Measurements from ENCODE around the gene DNER.

DNER gene

GRCh38 chr2:229485857-229486256 lies 228.5 kb downstream of the DNER start:
- no peak for DNase-seq

- DNase-seq: no peak
Observed at GRCh38 chr2:229477269-229477755, 237.0 kb downstream of the DNER start.

- no peak for DNase-seq
Observed at GRCh38 chr2:229475778-229476177, 238.6 kb downstream of the DNER start.

DNA sequence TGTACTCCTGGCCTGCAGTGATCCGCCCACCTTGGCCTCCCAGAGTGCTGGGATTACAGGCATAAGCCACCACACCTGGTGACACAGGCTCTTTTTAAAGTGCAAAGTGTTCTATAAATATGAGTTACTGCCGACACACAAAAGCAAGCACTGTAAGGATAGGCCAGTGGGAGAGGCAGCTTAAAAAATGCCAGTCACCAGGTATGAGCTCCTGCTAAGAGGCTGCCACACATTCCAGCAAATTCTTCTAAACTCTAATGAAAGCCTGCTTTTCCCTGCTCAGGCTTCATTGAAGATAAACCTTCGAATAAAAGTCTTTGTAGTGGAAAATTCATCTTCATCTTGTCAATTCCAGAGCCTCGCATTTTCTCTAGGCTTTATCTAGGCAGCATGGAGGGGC lies 240.2 kb downstream of the DNER start:
- no peak for DNase-seq

DNA sequence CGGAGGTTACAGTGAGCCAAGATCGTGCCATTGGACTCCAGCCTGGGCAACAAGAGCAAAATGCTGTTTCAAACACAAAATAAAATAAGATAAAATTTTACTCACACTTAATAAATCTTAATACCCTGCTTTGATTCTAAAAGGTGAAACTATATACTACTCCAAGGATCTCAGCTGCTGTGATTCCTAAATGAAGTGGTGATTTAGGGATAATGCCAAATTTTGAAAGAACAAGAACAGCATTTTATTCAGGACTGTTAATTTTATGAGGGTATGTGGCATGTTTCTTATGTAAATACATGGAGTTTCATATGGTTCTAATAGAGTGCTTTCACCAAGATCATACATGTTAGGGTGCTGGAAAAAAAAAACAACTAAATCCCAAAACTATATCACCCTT lies 243.6 kb downstream of the DNER start:
- DNase-seq: no peak

DNA sequence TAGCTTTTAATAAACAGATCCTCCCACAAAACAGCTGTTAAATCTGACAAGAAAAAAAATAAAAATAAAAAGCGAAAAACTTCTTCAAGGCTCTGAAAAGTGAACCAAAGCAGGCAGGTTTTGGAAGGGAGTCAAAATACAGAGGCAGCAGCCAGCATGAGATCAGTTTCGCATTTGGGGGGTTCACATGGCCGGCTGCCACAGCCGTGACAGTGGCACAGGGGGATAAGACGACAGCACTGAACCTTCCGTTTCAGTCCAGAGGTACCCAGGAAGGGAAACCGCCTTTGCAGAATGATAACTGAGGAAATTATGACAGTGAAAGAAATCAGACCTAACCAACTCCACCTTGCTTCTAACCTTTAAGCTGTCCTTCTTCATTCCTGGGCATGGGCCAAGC lies 246.6 kb downstream of the DNER start:
- DNase-seq: no peak

- DNase-seq: no peak
Observed at GRCh38 chr2:229463841-229464346, 250.5 kb downstream of the DNER start.

DNA sequence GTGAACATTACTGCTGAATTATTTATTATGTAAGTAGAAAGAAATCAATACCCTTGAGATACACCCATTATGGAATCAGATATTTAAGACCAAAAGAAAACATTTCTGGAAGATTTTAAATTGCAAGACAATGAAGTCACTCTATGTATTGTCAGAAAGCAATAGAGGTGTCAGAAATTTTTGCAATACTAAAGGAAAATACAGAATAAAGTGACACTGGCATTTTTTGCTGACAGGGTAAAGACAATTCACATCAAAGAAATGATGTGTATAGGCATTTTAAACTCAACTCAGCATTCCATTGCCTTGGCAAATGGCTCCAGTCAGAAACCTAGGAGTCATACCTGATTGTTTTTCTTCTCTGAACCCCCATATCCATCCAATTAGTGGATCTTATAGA lies 252.2 kb downstream of the DNER start:
- no peak for DNase-seq

DNA sequence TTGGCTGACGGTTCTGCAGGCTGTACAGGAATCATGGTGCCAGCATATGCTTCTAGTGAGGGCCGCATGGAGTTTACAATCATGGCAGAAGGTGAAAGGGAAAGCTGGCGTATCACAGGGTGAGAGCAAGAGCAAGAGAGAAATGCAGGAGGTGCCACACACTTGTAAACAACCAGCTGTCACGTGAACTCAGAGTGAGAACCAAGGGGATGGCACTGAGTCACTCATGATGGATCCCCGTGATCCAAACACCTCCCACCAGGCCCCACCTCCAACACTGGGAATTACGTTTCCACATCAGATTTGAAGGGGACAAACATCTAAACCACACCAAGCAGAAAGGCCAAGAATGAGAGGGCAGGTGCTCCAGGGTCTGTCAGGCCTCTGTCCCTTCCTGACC lies 258.3 kb downstream of the DNER start:
- DNase-seq: no peak

GRCh38 chr2:229454934-229455631 lies 259.3 kb downstream of the DNER start:
- DNase-seq: no peak

GRCh38 chr2:229453230-229453629 lies 261.1 kb downstream of the DNER start:
- no peak for DNase-seq

DNA sequence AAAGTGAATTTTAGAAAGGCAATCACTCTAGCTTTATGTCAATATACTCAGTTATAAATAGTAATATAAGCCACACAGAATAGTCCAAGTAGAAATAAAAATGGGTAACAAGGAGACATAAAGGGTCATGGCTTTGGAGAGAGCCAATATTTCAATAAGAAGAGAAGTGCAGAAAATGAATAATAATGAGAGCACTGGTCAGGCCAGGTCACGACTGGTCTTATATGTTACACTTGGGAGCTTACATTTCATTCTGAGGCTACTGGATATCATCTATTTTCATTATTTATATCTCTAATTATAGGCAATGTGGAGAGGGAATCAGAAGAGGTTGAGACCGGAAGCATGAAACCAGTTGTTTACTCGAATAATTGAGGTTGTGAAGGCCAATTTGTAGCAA lies 262.5 kb downstream of the DNER start:
- no peak for DNase-seq

DNA sequence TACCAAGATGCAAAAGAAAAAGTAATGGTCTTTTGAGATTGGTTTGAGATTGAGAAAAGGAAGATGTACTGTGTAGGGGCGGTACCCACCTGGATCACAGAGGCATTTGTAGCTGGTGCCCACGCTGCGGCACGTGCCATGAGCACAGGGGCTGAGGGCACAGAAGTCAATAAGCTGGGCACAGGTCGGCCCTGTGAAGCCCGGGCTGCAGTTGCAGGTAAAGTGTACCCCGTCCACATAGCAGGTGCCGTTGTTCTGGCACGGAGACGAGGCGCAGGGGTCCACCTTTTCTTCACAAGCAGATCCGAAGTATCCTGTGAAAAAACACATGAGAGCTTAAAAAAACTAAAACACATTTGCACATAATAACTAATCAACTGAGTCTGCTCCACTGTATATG lies 267.1 kb downstream of the DNER start:
- no peak for DNase-seq

DNA sequence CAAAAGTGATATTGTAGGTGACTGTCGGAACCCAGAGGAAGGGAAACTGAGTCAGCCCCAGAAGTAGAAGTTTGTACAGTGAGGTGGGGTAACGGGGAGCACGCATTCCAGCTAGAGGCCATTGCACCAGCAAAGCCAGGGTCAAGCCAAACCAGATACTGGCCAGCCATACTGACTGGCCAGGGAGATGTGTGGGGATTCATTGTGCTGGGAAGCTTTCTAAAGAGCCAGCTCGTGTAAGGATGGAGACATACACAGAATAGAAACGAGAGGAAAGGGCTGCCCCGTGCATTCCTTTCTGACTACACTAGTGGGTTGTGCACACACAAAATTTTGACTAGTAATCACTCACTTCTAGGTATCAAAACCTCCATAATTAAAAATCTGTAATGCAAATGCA lies 268.0 kb downstream of the DNER start:
- DNase-seq: no peak

GRCh38 chr2:229445501-229446211 lies 268.7 kb downstream of the DNER start:
- DNase-seq: no peak

- no peak for DNase-seq
Observed at GRCh38 chr2:229445019-229445418, 269.3 kb downstream of the DNER start.

GRCh38 chr2:229443546-229444268 lies 270.6 kb downstream of the DNER start:
- DNase-seq: no peak

- DNase-seq: no peak
Observed at GRCh38 chr2:229443141-229443540, 271.2 kb downstream of the DNER start.

GRCh38 chr2:229438430-229439159 lies 275.8 kb downstream of the DNER start:
- DNase-seq: no peak

- DNase-seq: no peak
Observed at GRCh38 chr2:229437467-229437866, 276.9 kb downstream of the DNER start.

- no peak for DNase-seq
Observed at GRCh38 chr2:229434187-229434586, 280.2 kb downstream of the DNER start.

- no peak for DNase-seq
Observed at GRCh38 chr2:229433351-229433750, 281.0 kb downstream of the DNER start.

All from NCI-H2227 treated with DMSO at 0.1 percent for 48 hours (cell line).